Bone marrow (tissue), 2 donors: ENCODE data around the gene FUT3.
"Not testable (repeated sequence)": the region's sequence is repeated elsewhere in the genome, so short reads cannot be mapped to it uniquely, and the experiment has no call there.

Experiments used
- DNase-seq, 2 donors: peaks; one replicate each; lab custom pipeline; 2025; lab: John Stamatoyannopoulos, UW

The FUT3 gene

DNA sequence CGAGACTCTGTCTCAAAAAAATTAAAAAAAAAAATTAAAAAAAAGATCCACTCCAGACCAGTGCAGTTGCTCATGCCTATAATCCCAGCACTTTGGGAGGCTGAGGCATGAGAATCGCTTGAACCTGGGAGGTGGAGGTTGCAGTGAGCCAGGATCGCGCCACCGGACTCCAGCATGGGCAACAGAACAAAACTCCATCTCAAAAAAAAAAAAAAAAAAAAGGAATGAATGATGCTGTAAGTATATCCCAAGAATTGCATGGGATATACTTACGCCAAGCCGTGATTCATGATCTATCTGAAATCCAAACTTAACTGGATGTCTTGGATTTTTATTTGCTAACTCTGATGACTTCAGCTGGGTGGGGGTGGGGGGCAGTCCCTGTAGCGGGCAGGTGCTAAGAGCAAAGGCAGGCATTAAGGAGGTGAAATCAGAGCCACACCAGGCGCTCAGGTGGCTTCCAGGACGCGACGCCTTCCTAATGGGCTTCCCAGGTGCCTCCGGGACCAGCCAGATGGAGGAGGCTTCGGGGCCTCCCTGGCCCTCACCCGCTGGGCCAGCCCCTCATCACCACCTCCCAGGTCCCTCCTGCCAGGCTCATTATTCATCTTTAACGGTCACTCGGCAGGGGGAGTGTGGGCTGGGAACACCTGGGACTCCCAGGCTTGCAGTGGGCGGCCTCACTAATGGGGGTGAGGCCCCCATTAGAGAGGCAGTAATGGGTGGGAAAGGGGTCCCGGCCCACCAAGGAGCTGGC, 30.5 kb upstream of the FUT3 start:
- no peak for DNase-seq

DNA sequence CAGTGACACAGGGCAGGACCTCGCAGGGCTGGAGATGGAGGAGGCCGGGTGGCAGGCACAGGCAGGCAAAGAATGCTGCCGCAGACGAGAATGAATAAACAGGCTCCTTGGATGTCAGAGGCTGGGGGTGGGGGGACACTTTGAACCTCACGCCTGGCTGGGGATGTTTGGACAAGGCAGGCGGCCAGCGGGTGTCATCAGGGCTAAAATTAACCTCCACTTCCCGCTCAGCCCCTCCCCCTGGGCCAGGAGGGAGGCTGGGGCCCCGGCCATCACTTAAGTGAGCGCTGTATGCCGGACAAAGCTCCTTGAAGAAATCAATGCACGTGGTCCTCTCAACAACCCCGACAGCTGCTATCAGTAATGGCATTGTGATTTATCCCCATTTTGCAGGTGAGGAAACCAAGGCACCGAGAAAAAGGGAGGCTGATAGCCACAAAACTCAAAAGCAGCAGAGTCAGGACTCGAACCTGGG, 29.4 kb upstream of the FUT3 start:
- DNase-seq, result no peak

DNA sequence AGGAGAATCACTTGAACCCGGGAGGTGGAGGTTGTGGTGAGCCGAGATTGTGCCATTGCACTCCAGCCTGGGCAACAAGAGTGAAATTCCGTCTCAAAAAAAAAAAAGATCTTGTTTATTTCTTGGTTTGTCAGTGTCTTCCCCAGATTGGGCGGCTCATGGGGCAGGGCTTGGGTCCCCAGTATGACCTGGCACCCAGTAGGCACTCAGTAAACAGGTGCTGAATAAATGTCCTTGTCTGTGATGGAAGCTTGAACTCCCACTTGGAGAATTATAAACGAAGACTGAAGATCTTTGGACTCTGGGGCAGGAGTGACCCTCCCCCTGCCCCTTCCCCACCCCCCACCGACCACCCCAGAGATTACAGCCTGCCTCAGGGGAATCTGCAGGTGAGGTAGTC, 28.9 kb upstream of the FUT3 start:
- no peak for DNase-seq

GRCh38 chr19:5877882-5878281, 26.6 kb upstream of the FUT3 start:
- DNase-seq, result no peak

DNA sequence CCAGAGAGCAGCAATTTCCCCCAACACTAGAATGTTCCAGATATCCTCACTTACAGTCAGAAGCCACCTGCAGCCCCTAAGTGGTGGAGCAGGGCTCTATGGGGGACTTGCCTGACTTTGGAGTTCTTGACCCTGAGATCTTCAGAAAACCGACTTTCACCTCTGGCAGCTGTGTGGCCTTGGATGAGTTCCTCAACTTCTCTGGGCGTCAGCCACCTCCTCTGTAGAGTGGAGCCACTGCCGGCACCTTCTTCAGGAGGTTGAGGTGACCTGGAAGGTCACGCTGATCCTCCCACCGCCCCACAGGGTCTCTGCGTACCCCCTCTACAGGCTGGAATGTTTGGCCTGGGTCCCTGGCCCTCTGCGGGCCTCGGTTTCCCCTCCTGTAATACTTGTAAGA, 26.2 kb upstream of the FUT3 start:
- no peak for DNase-seq

DNA sequence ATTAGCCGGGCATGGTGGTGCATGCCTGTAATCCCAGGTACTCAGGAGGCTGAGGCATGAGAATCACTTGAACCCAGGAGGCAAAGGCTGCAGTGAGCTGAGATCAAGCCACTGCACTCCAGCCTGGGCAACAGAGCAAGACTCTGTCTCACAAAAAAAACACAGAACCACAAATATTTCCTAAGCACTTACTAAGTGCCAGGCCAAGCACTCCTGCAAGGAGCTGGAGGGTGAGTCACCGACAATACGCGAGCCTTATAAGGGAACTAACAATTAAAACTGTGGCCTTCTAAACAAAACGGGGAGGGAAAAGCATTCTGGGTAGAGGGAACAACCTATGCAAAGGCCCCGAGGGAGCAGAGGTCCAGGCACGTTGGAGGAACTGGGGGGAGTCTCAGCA, 23.2 kb upstream of the FUT3 start:
- DNase-seq, result not testable (repeated sequence)

- no peak for DNase-seq
Observed at GRCh38 chr19:5873617-5874199, 22.5 kb upstream of the FUT3 start.

- no peak for DNase-seq
Observed at GRCh38 chr19:5870986-5871394, 19.7 kb upstream of the FUT3 start.

- DNase-seq, result no peak
Observed at GRCh38 chr19:5867201-5868136, 16.2 kb upstream of the FUT3 start.

DNA sequence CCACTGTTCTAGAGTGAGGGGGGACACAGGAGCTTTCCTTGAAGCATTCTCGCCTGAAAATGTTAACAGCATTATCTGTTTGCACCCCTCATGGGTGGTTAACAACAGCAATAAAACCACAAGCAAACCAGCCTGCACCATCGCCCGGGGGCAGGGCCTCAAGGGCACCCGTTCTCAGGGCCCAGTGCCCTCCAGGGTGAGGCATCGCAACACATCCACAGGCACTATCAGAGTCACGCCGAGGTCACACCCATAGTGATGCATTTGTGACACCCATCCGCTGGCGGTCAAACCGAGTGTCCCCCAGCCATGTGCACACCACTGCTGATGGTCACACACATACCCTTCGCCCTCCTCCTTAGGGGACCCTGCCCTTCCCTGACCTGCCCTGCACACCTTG, 14.5 kb upstream of the FUT3 start:
- no peak for DNase-seq

DNA sequence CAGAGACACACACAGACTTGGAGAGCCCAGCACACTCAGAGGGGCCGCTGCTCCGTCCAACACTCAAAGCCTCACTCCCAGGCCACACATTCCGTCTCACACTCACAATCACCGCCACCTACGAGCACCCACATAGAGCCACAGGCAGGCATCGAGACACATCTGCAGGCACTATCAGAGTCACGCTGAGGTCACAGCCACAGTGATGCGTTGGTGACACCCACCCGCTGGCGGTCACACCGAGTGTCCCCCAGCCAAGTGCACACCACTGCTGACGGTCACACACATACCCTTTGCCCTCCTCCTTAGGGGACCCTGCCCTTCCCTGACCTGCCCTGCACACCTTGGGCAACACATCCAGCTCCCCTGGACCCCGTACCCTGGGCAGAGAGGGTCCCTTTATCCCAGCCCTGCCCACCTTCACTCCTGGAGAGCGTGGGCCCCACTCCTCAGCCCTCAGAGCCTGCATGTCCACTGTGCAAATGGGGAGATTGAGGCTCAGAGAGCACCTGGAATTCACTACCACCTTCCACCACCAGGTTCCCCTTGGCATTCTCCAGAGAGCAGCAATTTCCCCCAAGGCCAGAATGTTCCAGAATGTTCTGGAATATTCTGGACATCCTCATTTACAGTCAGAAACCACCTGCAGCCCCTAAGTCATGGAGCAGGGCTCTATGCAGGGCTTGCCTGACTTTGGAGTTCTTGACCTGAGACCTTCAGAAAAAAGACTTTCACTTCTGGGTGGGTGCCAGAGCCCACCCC, 13.7 kb upstream of the FUT3 start:
- DNase-seq, result no peak

- no peak for DNase-seq
Observed at GRCh38 chr19:5864013-5864720, 12.9 kb upstream of the FUT3 start.

DNA sequence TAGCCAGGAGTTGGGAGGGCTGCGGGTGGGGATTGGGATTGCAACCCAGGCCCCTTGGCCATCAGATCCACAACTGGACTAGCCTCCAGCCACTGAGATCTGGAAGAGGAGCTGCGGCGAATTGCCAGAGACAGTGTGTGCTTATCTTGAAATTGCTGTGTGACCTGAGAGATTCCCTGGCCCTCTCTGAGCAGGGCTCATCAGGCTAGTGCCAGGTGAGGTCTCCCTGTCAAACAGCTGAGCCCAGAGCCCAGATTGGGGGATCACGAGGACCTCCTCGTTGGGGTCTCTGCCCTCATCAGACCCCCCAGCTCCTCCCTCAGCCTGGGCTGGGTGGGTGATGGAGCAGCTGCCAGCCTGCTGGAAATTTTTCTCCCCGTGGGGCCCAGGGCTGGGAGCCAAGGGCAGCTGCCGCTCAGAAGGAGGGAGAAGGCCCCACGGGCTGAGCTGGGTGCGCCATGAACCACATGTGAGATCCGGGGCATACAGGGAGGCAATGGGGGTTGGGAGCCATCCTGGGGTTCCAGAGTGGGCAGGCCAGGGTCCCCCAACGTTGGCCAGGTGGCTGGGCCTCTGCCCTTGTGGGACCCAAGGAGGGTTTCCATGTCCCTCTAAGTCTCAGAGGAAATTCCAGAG, 11.9 kb upstream of the FUT3 start:
- DNase-seq, result no peak

GRCh38 chr19:5857203-5858081, 6.2 kb upstream of the FUT3 start:
- no peak for DNase-seq

DNA sequence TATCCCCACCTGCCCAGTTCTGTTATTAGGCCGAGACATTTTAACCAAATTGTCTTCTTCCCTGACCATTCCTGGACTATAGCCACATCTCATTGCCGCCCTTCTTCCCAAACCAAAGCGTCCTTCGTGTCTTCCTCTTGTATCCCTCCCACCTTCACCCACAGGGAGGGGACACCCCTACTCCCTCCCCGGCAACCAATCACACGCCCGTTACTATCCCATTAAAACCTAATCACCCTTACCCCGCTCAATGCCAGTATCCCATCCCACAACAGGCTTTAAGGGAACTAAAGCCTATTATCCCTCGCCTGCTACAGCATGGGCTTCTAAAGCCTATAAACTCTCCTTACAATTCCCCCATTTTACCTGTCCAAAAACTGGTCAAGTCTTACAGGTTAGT, 3.9 kb upstream of the FUT3 start:
- DNase-seq, result not testable (repeated sequence)

DNA sequence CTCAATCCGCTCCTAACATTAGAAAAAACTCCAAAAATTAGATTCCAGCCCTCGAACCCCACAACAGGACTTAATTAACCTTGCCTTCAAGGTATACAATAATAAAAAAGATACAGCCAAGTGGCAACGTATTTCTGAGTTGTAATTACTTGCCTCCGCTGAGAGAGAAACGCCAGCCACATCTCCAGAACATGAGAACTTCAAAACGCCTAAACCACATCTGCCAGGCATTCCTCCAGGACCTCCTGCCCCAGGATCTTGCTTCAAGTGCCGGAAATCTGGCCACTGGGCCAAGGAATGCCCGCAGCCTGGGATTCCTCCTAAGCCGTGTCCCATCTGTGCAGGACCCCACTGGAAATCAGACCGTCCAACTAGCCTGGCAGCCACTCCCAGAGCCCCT, 2.9 kb upstream of the FUT3 start:
- not testable (repeated sequence) for DNase-seq

DNA sequence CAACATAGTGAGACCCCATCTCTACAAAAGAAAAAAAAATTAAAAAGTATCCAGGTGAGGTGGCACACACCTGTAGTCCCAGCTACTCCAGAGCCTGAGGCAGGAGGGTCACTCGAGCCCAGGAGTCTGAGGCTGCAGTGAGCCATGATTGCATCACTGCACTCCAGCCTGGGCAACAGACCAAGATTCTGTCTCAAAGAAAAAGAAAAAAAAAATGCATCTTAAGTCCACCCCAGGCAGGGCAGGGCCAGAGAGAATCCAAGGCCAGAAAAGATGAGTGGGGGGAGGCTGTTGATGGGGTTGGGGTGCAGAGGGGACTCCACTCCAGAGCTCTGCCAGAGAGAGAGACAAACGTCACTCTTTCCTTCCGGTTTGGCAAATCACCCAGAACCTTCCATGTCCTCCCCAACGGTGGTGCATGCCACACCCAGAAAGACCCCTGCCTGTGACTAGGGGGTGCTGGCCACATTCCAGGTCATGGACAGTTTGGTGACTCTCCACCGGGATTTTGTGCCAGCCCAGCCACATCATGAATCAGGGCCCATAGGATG, 431 bp downstream of the FUT3 start:
- DNase-seq, result no peak

DNA sequence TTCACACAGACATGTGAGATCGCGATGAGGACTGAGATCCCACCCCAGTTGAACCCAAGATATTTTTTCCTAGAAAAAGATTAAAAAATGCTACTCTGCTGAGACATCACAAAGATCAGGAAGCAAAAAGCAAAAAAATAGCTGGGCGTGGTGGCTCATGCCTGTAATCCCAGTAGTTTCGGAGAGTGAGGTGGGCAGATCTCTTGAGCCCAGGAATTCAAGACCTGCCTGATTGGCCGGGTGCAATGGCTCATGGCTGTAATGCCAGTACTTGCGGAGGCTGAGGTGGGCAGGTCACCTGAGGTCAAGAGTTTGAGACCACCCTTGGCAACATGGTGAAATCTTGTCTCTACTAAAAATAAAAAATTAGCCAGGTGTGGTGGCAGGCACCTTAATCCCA, 1.1 kb downstream of the FUT3 start:
- no peak for DNase-seq

DNA sequence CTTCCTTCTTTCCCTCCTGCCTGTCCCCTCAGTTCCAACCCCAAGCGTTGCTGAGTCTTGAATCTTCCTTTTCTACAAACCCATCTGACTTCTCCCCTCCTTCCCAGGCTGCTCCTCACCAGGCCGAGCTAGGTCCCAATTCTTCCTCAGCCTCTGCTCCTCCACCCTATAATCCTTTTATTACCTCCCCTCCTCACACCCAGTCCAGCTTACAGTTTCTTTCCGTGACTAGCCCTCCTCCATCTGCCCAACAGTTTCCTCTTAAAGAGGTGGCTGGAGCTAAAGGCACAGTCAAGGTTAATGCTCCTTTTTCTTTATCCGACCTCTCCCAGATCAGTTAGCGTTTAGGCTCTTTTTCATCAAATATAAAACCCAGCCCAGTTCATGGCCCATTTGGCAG, 2.6 kb downstream of the FUT3 start:
- DNase-seq, result not testable (repeated sequence)
